ENCODE data around the gene LGR4. TPM values are rescaled to one million over a fixed set of nuclear protein-coding genes. Genes with fewer than 3 reads are reported as not detected.

Gene LGR4
- total and polyA plus RNA-seq, 2 donors, result 6.8 to 8.2 TPM

DNA sequence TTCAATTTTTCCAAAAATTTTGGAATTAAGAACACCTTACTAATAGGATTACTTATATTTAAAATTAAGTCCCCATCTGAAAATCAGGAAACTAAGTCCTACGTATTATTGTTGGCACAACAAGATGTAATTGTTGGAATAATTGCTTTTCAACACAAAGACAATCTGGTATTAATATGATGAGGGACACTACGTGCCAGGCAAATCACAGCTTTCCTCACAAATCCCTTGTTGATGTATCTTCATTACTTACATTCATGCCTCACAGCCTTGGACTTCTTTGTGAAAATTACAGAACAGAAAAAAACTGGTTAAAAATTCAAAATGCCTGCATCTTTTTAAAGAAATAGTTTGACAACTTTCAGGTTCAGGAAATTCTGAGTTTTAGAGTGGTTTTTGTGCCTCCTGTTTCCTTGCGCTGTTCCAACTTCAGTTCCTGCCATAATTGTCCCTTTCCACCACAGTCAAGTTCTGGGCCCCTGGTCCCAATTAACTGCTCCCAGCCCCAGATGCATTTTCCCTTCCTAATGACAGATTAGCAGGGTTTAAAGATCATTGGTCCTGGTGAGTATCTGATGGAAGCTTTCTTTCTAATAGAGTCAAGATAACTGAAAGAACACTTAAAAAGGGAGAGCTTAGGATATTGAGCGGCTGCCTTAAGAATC lies 86.3 kb downstream of the LGR4 start:
- no peak for DNase-seq (ENCODE audit: low read depth in 6 of 9, low spot score in 9 of 9)
- H3K4me3 ChIP-seq (ENCODE audit: low read length in 2 of 2), result no peak overlapping the region
- H3K27me3 ChIP-seq (ENCODE audit: control insufficient read depth in 2 of 2, insufficient read depth in 1 of 2, low read length in 1 of 2), result no peaks in the 10 kb centered on the region
- no peaks in the 10 kb centered on the region for H3K4me1 ChIP-seq (ENCODE audit: control insufficient read depth in 2 of 2, insufficient read depth in 2 of 2, low read length in 2 of 2)
- 92% methylated on average over 4 of the region's 4 CpGs for WGBS
- no peak overlapping the region for H3K27ac ChIP-seq (ENCODE audit: low read depth in 1 of 2, low read length in 1 of 2)
- H3K9me3 ChIP-seq (ENCODE audit: control insufficient read depth in 2 of 2, insufficient read depth in 1 of 2, low read length in 1 of 2), result no peaks in the 10 kb centered on the region
- H3K36me3 ChIP-seq (ENCODE audit: control insufficient read depth in 2 of 2, insufficient read depth in 2 of 2, low read length in 1 of 2), result no peaks in the 10 kb centered on the region

DNA sequence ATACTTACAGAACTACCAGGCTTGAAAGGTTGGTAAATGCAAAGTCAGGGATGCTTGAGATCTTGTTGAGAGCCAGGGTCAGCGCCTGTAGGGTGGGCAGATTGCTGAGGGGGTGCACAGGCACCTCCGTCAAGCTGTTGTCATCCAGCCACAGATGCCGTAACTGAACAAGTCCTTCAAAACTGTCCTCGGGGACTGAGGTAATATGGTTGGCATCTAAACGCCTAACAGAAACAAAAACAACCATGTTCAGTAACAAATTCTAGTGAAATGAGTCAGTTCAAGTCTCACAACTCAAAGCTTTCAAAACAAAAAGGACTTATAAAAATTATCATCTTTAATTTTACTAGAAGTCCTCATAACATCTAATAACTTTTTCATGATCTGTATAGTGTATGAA lies 87.3 kb downstream of the LGR4 start:
- DNase-seq (ENCODE audit: low read depth in 6 of 9, low spot score in 9 of 9), result no peak
- no peaks in the 10 kb centered on the region for H3K36me3 ChIP-seq (ENCODE audit: control insufficient read depth in 2 of 2, insufficient read depth in 2 of 2, low read length in 1 of 2)
- no peaks in the 10 kb centered on the region for H3K9me3 ChIP-seq (ENCODE audit: control insufficient read depth in 2 of 2, insufficient read depth in 1 of 2, low read length in 1 of 2)
- no peaks in the 10 kb centered on the region for H3K4me1 ChIP-seq (ENCODE audit: control insufficient read depth in 2 of 2, insufficient read depth in 2 of 2, low read length in 2 of 2)
- H3K27ac ChIP-seq (ENCODE audit: low read depth in 1 of 2, low read length in 1 of 2), result no peak overlapping the region
- WGBS, result 97% methylated on average over 5 of the region's 5 CpGs
- no peak overlapping the region for H3K4me3 ChIP-seq (ENCODE audit: low read length in 2 of 2)
- H3K27me3 ChIP-seq (ENCODE audit: control insufficient read depth in 2 of 2, insufficient read depth in 1 of 2, low read length in 1 of 2), result no peaks in the 10 kb centered on the region

DNA sequence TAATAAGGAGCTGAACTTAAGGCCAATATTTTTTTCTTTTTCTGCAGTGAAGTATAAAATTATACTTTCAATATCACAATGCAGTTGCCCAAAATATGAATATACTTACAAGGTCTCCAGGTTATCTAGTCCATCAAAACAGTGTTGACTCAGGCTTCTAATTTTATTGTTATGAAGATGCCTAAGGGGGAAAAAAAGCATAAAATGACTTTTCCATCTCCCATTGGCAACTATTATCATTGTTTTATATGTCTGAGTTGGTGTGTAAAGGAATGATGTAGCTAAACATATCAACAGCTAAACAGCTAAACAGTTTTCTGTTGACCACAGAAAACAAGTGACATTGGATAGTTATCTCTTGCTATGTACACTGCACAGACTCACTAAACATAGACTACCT lies 88.4 kb downstream of the LGR4 start:
- Histone ChIP-seq H3K27me3 (ENCODE audit: control insufficient read depth in 2 of 2, insufficient read depth in 1 of 2, low read length in 1 of 2) (no peaks in the 10 kb centered on the region), H3K4me3 (ENCODE audit: low read length in 2 of 2) (no peak overlapping the region), H3K27ac (ENCODE audit: low read depth in 1 of 2, low read length in 1 of 2) (no peak overlapping the region), H3K4me1 (ENCODE audit: control insufficient read depth in 2 of 2, insufficient read depth in 2 of 2, low read length in 2 of 2) (no peaks in the 10 kb centered on the region), H3K9me3 (ENCODE audit: control insufficient read depth in 2 of 2, insufficient read depth in 1 of 2, low read length in 1 of 2) (no peaks in the 10 kb centered on the region), H3K36me3 (ENCODE audit: control insufficient read depth in 2 of 2, insufficient read depth in 2 of 2, low read length in 1 of 2) (no peaks in the 10 kb centered on the region)
- no peak for DNase-seq (ENCODE audit: low read depth in 6 of 9, low spot score in 9 of 9)

- Histone ChIP-seq H3K36me3 (ENCODE audit: control insufficient read depth in 2 of 2, insufficient read depth in 2 of 2, low read length in 1 of 2) (no peaks in the 10 kb centered on the region), H3K27me3 (ENCODE audit: control insufficient read depth in 2 of 2, insufficient read depth in 1 of 2, low read length in 1 of 2) (no peaks in the 10 kb centered on the region), H3K27ac (ENCODE audit: low read depth in 1 of 2, low read length in 1 of 2) (no peak overlapping the region), H3K4me1 (ENCODE audit: control insufficient read depth in 2 of 2, insufficient read depth in 2 of 2, low read length in 2 of 2) (no peaks in the 10 kb centered on the region), H3K9me3 (ENCODE audit: control insufficient read depth in 2 of 2, insufficient read depth in 1 of 2, low read length in 1 of 2) (no peaks in the 10 kb centered on the region), H3K4me3 (ENCODE audit: low read length in 2 of 2) (no peak overlapping the region)
- 94% methylated on average over 1 of the region's 1 CpG for WGBS
- no peak for DNase-seq (ENCODE audit: low read depth in 6 of 9, low spot score in 9 of 9)
These were observed 88.9 kb downstream of the LGR4 start for GRCh38 chr11:27383645-27384044.

DNA sequence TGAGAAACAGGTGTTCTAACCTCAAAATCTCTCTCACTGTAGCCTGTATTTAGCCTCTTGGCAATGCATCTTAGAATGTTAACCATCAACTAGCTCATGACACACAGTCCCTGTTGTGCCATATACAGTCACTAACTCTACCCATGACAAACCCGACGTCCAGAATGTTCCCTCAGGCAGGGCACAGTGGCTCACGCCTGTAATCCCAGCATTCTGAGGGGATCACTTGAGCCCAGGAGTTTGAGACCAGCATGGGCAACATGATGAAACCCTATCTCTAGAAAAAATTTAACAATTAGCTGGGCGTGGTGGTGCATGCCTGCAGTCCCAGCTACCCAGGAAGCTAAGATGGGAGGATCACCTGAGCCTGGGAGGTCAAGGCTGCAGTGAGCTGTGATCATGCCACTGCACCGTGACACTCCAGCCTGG lies 91.3 kb downstream of the LGR4 start:
- Histone ChIP-seq H3K36me3 (ENCODE audit: control insufficient read depth in 2 of 2, insufficient read depth in 2 of 2, low read length in 1 of 2) (no peaks in the 10 kb centered on the region), H3K9me3 (ENCODE audit: control insufficient read depth in 2 of 2, insufficient read depth in 1 of 2, low read length in 1 of 2) (no peaks in the 10 kb centered on the region), H3K4me1 (ENCODE audit: control insufficient read depth in 2 of 2, insufficient read depth in 2 of 2, low read length in 2 of 2) (no peaks in the 10 kb centered on the region), H3K27ac (ENCODE audit: low read depth in 1 of 2, low read length in 1 of 2) (no peak overlapping the region), H3K4me3 (ENCODE audit: low read length in 2 of 2) (no peak overlapping the region), H3K27me3 (ENCODE audit: control insufficient read depth in 2 of 2, insufficient read depth in 1 of 2, low read length in 1 of 2) (no peaks in the 10 kb centered on the region)
- DNase-seq (ENCODE audit: low read depth in 6 of 9, low spot score in 9 of 9), result no peak
- WGBS, result 96% methylated on average over 5 of the region's 5 CpGs

DNA sequence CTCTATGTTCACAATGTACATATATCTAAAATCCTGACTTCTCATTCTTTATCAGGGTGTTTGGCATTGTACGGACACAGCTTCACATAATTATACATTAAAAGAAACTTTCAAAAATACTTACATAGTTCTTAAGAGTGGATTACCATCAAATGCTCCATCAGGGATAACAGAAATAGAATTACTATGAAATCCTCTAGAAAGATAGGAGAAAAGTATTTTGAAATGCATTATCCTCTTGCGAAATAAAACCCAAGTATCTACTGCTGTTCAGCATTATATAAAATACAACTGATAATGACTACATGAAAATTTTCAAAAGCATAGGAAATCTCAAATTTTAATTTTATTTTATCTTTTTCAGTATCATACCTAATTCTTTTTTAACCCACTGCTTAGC lies 91.8 kb downstream of the LGR4 start:
- H3K27me3 ChIP-seq (ENCODE audit: control insufficient read depth in 2 of 2, insufficient read depth in 1 of 2, low read length in 1 of 2), result no peaks in the 10 kb centered on the region
- no peaks in the 10 kb centered on the region for H3K36me3 ChIP-seq (ENCODE audit: control insufficient read depth in 2 of 2, insufficient read depth in 2 of 2, low read length in 1 of 2)
- H3K9me3 ChIP-seq (ENCODE audit: control insufficient read depth in 2 of 2, insufficient read depth in 1 of 2, low read length in 1 of 2), result no peaks in the 10 kb centered on the region
- H3K4me3 ChIP-seq (ENCODE audit: low read length in 2 of 2), result no peak overlapping the region
- no peaks in the 10 kb centered on the region for H3K4me1 ChIP-seq (ENCODE audit: control insufficient read depth in 2 of 2, insufficient read depth in 2 of 2, low read length in 2 of 2)
- no peak overlapping the region for H3K27ac ChIP-seq (ENCODE audit: low read depth in 1 of 2, low read length in 1 of 2)
- DNase-seq (ENCODE audit: low read depth in 6 of 9, low spot score in 9 of 9), result no peak
- 99% methylated on average over 2 of the region's 2 CpGs for WGBS

DNA sequence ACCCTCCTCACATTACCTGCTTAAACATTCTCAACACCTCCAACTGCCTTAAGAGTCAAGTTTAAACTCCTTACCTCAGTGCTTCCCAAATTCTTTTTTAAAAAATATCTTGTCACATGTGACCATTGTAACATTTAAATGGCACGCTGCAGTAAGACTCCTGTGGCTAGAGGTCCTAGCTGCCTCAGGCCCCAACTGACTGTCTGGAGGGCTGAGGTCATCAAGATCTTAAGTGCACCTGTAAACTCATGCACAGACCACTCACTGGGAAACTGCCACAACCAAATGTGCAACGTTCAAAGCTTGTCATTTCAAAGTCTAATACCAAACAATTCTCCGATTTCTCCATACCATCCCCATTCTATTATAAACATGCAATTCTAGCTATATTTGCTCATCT lies 93.1 kb downstream of the LGR4 start:
- no peaks in the 10 kb centered on the region for H3K4me1 ChIP-seq (ENCODE audit: control insufficient read depth in 2 of 2, insufficient read depth in 2 of 2, low read length in 2 of 2)
- H3K27me3 ChIP-seq (ENCODE audit: control insufficient read depth in 2 of 2, insufficient read depth in 1 of 2, low read length in 1 of 2), result no peaks in the 10 kb centered on the region
- H3K27ac ChIP-seq (ENCODE audit: low read depth in 1 of 2, low read length in 1 of 2), result no peak overlapping the region
- no peak for DNase-seq (ENCODE audit: low read depth in 6 of 9, low spot score in 9 of 9)
- no peaks in the 10 kb centered on the region for H3K9me3 ChIP-seq (ENCODE audit: control insufficient read depth in 2 of 2, insufficient read depth in 1 of 2, low read length in 1 of 2)
- 93% methylated on average over 3 of the region's 3 CpGs for WGBS
- no peak overlapping the region for H3K4me3 ChIP-seq (ENCODE audit: low read length in 2 of 2)
- H3K36me3 ChIP-seq (ENCODE audit: control insufficient read depth in 2 of 2, insufficient read depth in 2 of 2, low read length in 1 of 2), result no peaks in the 10 kb centered on the region

DNA sequence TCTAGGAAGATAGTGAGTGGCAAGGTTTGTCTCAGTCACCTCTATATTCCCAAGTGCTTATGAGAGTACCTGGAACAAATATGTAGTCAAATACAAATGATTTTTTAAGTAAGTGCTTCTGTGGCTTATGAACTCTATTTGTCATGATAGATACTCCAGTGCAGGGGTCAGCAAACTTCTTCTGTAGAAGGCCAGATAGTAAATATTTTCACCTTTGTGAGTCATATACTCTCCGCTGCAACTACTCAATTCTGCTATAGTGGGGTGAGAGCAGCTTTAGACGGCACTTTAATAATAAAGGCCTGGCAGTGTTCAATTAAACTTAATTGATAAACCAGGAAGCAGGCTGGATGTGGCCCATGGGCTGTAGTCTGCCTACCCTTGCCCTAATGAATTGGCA lies 97.2 kb downstream of the LGR4 start:
- H3K27ac ChIP-seq (ENCODE audit: low read depth in 1 of 2, low read length in 1 of 2), result no peak overlapping the region
- no peak overlapping the region for H3K4me3 ChIP-seq (ENCODE audit: low read length in 2 of 2)
- WGBS, result over 99% methylated on average over 2 of the region's 2 CpGs
- no peaks in the 10 kb centered on the region for H3K27me3 ChIP-seq (ENCODE audit: control insufficient read depth in 2 of 2, insufficient read depth in 1 of 2, low read length in 1 of 2)
- no peak for DNase-seq (ENCODE audit: low read depth in 6 of 9, low spot score in 9 of 9)
- H3K4me1 ChIP-seq (ENCODE audit: control insufficient read depth in 2 of 2, insufficient read depth in 2 of 2, low read length in 2 of 2), result no peaks in the 10 kb centered on the region
- H3K36me3 ChIP-seq (ENCODE audit: control insufficient read depth in 2 of 2, insufficient read depth in 2 of 2, low read length in 1 of 2), result no peaks in the 10 kb centered on the region
- no peaks in the 10 kb centered on the region for H3K9me3 ChIP-seq (ENCODE audit: control insufficient read depth in 2 of 2, insufficient read depth in 1 of 2, low read length in 1 of 2)

DNA sequence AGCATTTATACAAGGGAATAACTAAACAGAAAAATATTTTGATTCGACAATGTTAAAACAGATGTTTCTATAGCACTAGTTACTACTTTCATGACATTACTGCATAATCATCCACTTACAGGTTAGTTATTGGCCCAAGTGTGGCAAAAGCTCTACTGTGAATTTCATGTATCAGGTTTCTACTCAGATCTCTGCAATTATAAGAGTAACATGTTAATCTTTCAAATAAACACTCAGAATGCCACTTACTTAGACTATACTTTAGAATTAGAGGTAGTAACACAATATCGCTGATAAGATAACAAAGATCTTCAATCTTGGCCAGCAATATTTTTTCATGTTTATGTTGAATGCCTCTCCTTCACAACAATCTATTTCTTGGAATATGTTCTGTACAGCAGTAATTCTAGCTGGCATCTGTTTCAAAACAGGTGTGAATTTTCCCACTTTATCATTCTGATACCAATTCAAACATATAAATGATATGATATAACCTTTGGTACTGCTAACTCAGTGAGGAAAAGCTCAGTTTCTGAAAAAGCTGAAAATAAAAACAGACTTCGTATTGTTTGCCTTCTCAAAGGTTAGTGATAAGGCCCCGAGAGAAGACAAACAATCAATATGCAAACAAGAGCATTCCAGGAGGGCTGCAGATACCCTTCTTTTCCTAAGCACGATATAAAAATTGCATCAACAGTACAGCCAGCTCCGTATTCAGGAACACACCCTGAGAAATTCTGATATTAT lies 98.6 kb downstream of the LGR4 start:
- no peaks in the 10 kb centered on the region for H3K36me3 ChIP-seq (ENCODE audit: control insufficient read depth in 2 of 2, insufficient read depth in 2 of 2, low read length in 1 of 2)
- H3K9me3 ChIP-seq (ENCODE audit: control insufficient read depth in 2 of 2, insufficient read depth in 1 of 2, low read length in 1 of 2), result no peaks in the 10 kb centered on the region
- no peak overlapping the region for H3K27ac ChIP-seq (ENCODE audit: low read depth in 1 of 2, low read length in 1 of 2)
- DNase-seq (ENCODE audit: low read depth in 6 of 9, low spot score in 9 of 9), result no peak
- no peaks in the 10 kb centered on the region for H3K4me1 ChIP-seq (ENCODE audit: control insufficient read depth in 2 of 2, insufficient read depth in 2 of 2, low read length in 2 of 2)
- no peaks in the 10 kb centered on the region for H3K27me3 ChIP-seq (ENCODE audit: control insufficient read depth in 2 of 2, insufficient read depth in 1 of 2, low read length in 1 of 2)
- 88% methylated on average over 6 of the region's 6 CpGs for WGBS
- no peak overlapping the region for H3K4me3 ChIP-seq (ENCODE audit: low read length in 2 of 2)

All from thymus (tissue), 11 donors.